Embryonic facial prominence (tissue), 1 donor: ENCODE measurements around the gene METTL13.
"Not testable (repeated sequence)": the region's sequence is repeated elsewhere in the genome, so short reads cannot be mapped to it uniquely, and the experiment has no call there.

Experiments used
- DNase-seq: peaks from one replicate; pipeline ENCODE4 v3.0.0-alpha.2; 2016; ENCODE audit errors: extremely low spot score

METTL13 gene

GRCh38 chr1:171769754-171770153 is 11.7 kb upstream of the METTL13 start:
- no peak for DNase-seq

DNA sequence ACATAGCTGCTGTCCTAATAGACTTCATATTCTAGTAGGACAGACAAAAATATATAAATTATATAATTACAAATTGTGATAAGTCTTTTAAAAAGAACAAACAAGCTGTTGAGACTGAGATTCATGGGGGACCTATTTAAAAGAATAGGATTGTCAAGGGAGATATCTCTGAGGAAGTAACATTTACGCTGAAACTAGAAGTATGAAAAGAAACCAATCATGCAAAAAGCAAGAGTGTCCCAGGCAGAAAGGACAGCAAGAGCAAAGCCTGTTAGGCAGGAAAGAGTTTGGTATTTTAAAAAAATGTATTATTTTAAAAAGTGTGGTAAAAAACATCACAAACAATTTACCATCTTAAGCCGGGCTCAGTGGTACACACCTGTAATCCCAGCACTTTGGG is 9.1 kb upstream of the METTL13 start:
- DNase-seq = no peak

GRCh38 chr1:171780583-171781175 is 781 bp upstream of the METTL13 start:
- no peak for DNase-seq

GRCh38 chr1:171783816-171784530 is 2.5 kb downstream of the METTL13 start:
- no peak for DNase-seq

DNA sequence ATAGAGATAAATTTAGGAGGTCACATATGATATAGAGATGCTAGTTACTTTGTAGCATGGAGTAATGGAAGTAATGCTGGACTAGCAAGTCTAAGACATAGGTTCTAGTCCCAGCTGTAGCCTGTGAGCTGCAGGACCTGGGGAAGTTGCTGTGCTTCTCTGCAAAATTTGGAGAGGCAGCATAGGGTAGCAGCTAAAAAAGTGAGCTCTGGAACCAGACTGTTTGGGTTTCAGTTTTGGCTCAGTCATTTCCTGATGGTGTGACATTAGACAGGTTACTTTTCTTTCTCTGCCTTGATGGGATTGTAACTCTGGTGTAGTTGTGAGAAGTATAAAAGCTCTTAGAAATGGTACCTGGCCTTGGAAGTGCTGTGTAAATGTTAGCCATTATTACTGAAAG is 3.3 kb downstream of the METTL13 start:
- no peak for DNase-seq

GRCh38 chr1:171785766-171786165 is 4.3 kb downstream of the METTL13 start:
- DNase-seq = no peak

DNA sequence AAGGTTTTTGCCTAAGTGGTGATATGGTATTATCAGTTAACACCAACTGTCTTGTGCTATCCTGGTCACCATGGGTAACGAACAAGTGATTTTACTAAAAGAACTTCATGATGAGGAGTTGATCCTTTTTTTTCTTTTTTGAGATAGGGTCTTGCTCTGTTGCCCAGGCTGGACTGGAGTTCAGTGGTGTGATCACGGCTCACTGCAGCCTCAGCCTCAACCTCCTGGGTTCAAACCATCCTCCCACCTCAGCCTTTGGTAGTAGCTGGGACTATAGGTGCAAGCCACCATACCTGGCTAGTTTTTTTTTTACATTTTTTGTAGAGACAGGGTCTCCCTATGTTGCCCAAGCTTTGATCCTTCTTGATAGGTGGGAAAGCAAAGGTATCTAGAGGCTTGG is 5.1 kb downstream of the METTL13 start:
- no peak for DNase-seq

- DNase-seq = no peak
Measured at GRCh38 chr1:171787686-171788480, 6.4 kb downstream of the METTL13 start.

GRCh38 chr1:171788696-171789095 is 7.2 kb downstream of the METTL13 start:
- DNase-seq = no peak

DNA sequence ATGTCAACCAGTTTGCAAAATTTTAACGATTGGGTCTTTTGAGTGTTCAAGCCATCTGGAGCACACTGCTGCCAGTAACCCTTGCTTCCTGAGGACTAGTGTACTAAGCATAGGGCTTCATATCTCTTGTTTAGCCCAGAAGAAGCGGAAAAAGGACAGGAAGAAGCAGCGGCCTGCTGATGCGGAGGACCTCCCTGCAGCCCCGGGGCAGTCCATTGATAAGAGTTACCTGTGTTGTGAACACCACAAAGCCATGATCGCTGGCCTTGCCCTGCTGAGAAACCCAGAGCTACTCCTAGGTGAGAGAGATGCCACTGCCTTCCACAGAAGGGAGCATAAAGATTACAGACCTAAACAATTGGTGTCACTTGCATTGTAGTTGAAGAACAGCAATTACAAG is 8.9 kb downstream of the METTL13 start:
- no peak for DNase-seq

DNA sequence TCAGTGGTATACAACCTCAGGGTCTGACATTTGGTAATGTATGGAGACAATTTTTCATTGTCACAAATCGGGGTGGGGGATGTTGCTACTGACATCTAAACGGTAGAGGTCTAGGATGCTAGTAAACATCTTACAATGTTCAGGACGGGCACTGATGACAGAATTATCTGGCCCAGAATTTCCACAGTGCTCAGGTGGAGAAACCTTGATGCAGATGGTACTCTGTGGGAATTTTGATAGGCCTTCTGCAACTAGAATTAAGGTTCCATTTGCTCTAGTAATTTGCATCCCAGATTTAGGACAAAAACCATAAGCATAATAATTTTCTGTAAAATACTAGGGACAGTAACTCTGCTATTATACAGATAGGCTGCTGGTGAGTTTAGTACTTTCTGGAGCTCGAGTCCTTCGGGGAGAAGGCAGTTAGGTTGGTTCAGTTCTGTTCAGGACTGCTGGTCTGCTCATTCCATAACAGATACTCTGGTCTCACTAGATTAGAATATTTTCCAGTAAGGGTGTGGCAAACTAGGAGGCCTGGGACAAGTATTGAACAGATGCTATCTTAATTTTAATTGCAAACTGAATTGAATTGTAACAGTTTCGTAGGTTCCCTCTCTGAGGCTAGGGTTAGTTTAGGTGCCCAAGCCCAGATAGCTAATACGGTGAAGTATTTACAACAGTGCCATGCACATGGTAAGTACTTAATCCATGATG is 11.4 kb downstream of the METTL13 start:
- no peak for DNase-seq

- no peak for DNase-seq
Measured at GRCh38 chr1:171793636-171794035, 12.2 kb downstream of the METTL13 start.

- DNase-seq = no peak
Measured at GRCh38 chr1:171794085-171794484, 12.6 kb downstream of the METTL13 start.

DNA sequence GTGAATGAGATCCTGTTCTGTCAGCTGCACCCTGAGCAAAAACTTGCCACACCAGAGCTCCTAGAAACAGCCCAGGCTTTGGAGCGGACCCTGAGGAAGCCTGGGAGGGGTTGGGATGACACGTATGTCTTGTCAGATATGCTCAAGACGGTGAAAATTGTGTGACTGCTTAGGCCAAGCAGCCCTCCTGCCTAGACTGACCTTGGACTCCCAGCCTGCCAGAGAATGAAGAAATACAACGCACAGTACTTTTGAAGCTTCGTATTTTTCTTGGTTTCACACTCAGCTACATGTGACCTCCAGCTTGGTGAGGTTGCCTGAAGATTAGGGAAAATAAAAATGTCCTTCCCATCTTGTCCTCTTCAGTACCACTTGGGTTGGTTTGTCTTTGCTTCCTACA is 15.1 kb downstream of the METTL13 start:
- no peak for DNase-seq

DNA sequence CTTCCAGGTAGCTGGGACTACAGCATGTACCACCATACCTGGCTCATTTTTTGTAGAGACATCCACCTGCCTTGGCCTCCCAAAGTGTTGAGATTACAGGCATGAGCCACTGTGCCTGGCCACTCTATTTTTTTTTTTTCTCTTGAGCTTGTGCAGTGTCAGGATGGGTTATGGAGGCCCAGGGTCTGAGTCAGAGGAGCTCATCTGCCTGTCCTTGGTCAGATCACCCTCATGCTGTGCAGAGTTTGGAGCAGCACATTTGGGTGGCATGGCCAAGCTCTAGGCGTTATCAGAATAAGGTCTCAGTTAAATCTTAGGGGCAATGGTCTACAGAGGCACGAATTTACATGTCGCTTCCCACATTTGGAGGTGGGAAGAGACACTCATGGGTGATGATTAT is 16.9 kb downstream of the METTL13 start:
- no peak for DNase-seq

GRCh38 chr1:171798765-171799164 is 17.3 kb downstream of the METTL13 start:
- no peak for DNase-seq

- no peak for DNase-seq
Measured at GRCh38 chr1:171799166-171799565, 17.7 kb downstream of the METTL13 start.

GRCh38 chr1:171799698-171800097 is 18.2 kb downstream of the METTL13 start:
- DNase-seq = not testable (repeated sequence)

DNA sequence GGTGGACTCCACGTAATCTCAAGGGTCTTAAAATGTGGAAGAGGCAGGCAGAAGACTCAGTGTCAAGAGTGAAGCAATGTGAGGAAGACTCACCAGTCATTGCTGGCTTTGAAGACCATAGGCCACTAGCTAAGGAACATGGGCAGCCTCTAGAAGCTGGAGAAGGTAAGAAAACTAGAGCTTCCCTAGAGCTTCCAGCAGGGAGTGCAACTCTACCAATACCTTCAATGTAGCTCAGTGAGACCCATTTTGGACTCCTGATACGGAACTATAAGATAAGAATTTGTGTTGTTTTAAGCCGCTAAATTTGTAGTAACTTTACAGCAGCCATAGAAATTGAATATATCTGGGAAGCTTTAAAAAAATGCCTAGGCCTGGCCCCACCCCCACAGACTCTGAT is 18.9 kb downstream of the METTL13 start:
- no peak for DNase-seq

GRCh38 chr1:171800851-171801250 is 19.4 kb downstream of the METTL13 start:
- DNase-seq = no peak

DNA sequence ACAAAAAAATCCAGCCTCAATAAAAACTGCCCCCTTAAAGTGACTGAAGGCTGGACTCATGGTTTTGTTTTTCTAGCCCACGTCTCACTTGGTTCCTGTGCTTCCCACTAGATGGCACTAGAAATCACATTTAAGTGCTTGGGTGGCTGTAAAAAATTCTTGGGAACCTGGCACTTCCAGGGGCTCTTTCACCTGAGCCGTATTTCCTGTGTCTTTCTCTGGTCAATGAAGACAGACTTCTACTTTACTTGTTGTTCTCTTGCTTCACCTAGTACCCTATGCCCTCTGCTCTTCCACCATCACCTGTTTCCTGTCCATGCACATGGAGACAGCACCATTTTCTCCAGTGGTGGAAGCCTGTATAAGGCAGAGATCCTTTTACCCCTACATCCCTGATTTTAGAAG is 20.0 kb downstream of the METTL13 start:
- DNase-seq = no peak

DNA sequence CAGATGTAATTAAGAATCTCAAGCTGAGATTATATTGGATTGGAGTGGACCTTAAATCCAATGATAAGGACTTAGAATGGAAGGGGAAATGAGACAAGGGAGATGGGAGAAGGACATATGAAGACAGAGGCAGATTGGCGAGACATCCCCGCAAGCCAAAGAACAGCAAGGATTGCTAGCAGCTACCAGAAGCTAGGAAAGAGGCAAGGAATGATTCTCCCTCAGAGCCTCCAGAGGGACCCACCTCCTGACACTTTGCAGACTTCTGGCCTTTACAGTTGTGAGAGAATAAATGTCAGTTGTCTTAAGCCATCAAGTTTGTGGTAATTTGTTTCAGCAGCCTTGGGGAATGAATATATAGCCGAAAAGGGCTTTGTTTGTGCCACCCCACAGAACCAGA is 20.7 kb downstream of the METTL13 start:
- no peak for DNase-seq
